Stimulated activated CD4-positive, alpha-beta T cell treated with anti-CD3 and anti-CD28 coated beads, Interleukin-4, amount 100 ng/mL, for 4 hours (primary cell): ENCODE data around the gene ZBTB48.

Source experiments
- DNase-seq, 2 experiments: peaks; one replicate each; pipeline ENCODE4 v3.0.0-alpha.2; 2020

ZBTB48 gene

DNA sequence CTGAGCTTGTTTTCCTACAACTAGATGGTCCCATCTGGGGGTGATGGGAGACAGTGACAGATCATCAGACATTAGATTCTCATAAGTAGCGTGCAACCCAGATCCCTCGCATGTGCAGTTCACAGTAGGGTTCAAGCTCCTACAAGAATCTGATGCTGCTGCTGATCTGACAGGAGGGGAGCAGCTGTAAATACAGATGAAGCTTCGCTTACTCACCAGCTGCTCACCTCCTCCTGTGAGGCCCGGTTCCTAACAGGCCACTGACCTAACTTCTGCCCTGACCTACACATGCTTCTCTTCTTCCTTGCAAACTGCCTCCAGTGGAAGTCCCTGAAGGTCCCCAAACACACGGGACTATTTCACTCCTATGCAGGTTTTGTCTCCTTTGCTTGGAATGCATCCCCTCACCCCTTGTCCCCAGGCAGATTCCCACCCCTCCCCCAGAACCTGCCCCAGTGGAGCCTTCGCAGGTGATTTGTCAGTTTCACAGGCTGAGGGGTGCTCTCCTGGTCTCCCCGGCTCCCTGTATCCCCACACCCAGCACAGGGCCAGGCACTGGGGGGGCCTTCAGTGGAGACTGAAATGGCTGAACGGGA is 5.7 kb upstream of the ZBTB48 start:
- no peak for DNase-seq

- DNase-seq, result no peak
Measured at GRCh38 chr1:6574818-6575217, 5.0 kb upstream of the ZBTB48 start.

- no peak for DNase-seq
Measured at GRCh38 chr1:6577831-6578525, 1.8 kb upstream of the ZBTB48 start.

DNA sequence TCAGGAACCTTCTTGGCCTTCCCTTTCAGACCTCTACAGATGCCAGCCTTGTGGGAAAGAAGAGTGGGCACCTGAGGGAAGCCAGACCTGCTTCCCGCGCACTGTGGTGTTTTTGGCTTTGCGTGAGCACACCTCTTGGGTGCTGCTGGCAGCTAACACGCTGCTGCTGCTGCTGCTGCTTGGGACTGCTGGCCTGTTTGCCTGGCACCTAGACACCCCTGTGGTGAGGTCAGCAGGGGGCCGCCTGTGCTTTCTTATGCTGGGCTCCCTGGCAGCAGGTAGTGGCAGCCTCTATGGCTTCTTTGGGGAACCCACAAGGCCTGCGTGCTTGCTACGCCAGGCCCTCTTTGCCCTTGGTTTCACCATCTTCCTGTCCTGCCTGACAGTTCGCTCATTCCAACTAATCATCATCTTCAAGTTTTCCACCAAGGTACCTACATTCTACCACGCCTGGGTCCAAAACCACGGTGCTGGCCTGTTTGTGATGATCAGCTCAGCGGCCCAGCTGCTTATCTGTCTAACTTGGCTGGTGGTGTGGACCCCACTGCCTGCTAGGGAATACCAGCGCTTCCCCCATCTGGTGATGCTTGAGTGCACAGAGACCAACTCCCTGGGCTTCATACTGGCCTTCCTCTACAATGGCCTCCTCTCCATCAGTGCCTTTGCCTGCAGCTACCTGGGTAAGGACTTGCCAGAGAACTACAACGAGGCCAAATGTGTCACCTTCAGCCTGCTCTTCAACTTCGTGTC is 995 bp upstream of the ZBTB48 start:
- no peak for DNase-seq

GRCh38 chr1:6580119-6580592 is 362 bp downstream of the ZBTB48 start:
- no peak for DNase-seq

DNA sequence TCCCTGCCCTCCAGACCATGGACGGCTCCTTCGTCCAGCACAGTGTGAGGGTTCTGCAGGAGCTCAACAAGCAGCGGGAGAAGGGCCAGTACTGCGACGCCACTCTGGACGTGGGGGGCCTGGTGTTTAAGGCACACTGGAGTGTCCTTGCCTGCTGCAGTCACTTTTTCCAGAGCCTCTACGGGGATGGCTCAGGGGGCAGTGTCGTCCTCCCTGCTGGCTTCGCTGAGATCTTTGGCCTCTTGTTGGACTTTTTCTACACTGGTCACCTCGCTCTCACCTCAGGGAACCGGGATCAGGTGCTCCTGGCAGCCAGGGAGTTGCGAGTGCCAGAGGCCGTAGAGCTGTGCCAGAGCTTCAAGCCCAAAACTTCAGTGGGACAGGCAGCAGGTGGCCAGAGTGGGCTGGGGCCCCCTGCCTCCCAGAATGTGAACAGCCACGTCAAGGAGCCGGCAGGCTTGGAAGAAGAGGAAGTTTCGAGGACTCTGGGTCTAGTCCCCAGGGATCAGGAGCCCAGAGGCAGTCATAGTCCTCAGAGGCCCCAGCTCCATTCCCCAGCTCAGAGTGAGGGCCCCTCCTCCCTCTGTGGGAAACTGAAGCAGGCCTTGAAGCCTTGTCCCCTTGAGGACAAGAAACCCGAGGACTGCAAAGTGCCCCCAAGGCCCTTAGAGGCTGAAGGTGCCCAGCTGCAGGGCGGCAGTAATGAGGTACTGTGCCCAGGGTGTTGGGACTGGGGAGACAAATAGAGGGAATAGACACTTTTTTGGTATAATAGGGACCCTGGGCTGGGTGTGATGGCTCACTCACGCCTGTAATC is 1.0 kb downstream of the ZBTB48 start:
- no peak for DNase-seq

DNA sequence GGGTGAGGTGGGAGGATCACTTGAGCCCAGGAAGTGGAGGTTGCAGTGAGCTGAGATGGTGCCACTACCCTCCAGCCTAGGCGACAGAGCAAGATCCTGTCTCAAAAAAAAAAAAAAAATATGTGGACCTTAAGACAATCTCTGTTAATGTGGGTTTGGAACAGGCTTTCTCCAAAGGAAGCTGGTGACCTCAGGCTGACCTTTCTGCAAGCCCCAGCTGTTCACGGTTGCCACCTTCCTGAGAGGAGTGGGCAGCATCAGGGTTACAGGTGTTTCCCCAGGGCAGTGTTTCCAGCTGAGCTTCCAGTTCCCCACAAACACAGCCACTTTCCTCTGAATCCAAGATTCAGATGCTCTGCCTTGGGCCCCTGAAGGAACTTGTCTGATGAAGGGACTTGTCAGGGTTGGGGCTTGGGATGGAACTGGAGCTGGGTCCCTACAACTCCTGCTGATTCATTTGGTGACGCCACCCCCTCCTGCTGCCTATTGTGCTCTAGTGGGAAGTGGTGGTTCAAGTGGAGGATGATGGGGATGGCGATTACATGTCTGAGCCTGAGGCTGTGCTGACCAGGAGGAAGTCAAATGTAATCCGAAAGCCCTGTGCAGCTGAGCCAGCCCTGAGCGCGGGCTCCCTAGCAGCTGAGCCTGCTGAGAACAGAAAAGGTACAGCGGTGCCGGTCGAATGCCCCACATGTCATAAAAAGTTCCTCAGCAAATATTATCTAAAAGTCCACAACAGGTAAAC is 1.9 kb downstream of the ZBTB48 start:
- no peak for DNase-seq

GRCh38 chr1:6582370-6582769 is 2.6 kb downstream of the ZBTB48 start:
- DNase-seq, result no peak

- DNase-seq, result no peak
Measured at GRCh38 chr1:6584126-6585080, 4.6 kb downstream of the ZBTB48 start.

GRCh38 chr1:6585081-6585722 is 5.4 kb downstream of the ZBTB48 start:
- no peak for DNase-seq

GRCh38 chr1:6585841-6586240 is 6.0 kb downstream of the ZBTB48 start:
- DNase-seq, result no peak

DNA sequence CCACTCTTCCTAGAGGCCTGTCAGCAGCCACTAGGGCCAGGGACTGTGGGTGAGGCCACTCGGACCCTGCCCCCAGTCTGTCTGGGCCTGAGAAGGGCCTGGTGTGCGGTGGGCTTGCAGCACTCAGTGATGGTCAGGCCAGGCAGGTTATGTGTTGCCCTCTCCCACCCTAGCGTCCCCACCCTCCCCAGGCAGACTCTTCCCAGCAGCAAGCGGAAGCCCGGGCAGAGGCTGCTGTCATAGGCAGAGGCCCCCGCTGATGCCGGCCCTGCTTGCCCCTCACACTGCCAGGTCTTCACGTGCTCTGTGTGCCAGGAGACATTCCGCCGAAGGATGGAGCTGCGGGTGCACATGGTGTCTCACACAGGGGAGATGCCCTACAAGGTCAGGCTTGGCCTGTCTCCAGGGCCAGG is 6.6 kb downstream of the ZBTB48 start:
- DNase-seq, result no peak

DNA sequence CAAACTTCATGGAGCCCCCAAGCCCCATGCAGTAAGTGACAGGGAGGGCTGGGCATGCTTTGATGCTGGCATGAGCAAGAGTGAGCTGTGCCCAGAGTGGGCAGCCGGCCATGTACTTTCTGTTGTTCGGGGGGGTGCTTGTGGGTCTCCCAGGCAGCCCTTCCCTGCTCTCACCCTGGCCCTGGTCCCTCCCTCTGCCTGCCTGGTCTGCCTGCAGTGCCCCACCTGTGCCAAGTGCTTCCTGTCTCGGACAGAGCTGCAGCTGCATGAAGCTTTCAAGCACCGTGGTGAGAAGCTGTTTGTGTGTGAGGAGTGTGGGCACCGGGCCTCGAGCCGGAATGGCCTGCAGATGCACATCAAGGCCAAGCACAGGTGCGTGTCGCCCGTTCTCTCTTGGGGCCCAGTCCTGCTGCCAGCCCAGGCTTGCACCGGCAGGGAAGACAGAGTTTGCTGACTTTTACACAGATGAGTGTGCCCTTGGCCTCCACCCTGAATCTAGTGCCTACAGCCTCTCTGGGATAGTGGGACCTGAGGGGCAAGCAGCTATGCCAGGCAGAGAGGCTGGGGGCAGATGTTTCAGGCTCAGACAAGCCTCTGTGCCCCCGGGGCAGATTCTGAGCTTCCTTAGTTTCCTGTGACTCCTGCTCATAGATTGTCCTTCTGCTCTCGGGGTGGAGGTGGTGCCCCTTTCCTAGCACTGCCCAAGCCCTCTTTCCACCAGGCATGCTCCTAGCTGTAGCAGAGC is 7.6 kb downstream of the ZBTB48 start:
- DNase-seq, result no peak

DNA sequence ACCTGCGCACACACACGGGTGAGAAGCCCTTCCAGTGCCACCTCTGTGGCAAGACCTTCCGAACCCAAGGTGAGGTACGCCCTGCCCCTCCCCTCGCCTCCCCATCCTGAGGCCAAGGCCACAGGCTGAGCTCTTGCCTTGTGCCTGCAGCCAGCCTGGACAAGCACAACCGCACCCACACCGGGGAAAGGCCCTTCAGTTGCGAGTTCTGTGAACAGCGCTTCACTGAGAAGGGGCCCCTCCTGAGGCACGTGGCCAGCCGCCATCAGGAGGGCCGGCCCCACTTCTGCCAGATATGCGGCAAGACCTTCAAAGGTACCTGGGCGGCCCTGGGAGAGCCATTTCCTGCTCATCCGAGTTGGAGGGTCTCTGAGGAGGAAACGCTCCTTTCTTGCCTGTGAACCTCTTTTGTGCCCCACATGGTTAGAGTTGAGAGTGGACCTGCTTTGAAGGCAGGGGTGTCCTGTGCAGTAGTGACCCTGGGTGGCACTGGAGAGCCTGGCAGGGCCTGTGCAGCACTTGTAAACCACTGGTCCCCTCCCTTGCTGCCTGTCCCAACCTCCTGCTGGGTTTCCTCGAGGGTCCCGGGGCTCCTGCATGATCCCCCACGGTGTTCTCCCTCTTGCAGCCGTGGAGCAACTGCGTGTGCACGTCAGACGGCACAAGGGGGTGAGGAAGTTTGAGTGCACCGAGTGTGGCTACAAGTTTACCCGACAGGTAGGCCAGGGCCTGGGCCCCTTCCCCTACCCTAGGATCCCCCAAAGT is 8.5 kb downstream of the ZBTB48 start:
- DNase-seq, result no peak

GRCh38 chr1:6588893-6589520 is 9.2 kb downstream of the ZBTB48 start:
- DNase-seq, result no peak

GRCh38 chr1:6590046-6590445 is 10.3 kb downstream of the ZBTB48 start:
- DNase-seq, result no peak

DNA sequence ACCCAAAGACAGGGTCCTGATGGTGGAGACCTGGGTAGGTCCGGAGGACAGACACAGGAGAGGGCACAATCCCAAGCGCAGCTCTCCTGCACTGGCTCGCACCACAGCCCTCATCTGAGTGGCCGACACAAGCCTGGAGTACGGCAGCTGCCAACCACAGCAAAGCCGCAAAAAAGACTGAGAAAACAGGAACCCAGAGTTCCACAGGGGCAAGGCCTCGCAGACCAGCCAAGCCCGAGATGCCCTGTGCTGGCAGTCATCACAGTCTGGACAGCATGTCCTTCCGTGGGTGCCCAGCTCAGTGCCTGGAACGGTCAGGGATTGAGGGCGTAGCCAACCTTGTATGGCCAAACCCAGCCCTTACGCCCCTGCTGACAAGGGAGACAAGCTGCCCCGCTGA is 11.4 kb downstream of the ZBTB48 start:
- DNase-seq, result no peak

- no peak for DNase-seq
Measured at GRCh38 chr1:6591644-6592043, 11.8 kb downstream of the ZBTB48 start.

- no peak for DNase-seq
Measured at GRCh38 chr1:6592441-6592840, 12.6 kb downstream of the ZBTB48 start.
